GM23338 (cell line): ENCODE results near the gene MEGF11. TPM values are rescaled to one million over a fixed set of nuclear protein-coding genes. Genes with fewer than 3 reads are reported as not detected.

Source experiments
- ATAC-seq: fragments of 200-7000 bp; cut with Tn5 transposase; 3 replicates; pipeline ENCODE4 v1.9.1; 2020
- DNase-seq: peaks from one replicate; pipeline ENCODE4 v3.0.0-alpha.2; 2015; ENCODE audit warnings: low spot score
- H2AFZ ChIP-seq: fragments of 200-600 bp; sonication (generic); 2 replicates; pipeline ENCODE4 v1.8.0; 2016; ENCODE audit warnings: antibody characterized with exemption, mild to moderate bottlenecking, moderate library complexity
- H3F3A ChIP-seq: fragments of 200-600 bp; sonication (generic); replicated peaks from 2 replicates; pipeline ENCODE4 v1.8.0; 2017; ENCODE audit warnings: antibody characterized with exemption, mixed run types, low read depth
- H3K27ac ChIP-seq: fragments of 200-600 bp; sonication (generic); 2 replicates; pipeline ENCODE4 v1.6.1; 2016; ENCODE audit warnings: low read depth
- H3K27me3 ChIP-seq: fragments of 200-600 bp; sonication (generic); 2 replicates; pipeline ENCODE4 v1.8.0; 2016; ENCODE audit warnings: mild to moderate bottlenecking, mixed run types, moderate library complexity; ENCODE audit not compliant: insufficient read depth
- H3K36me3 ChIP-seq: fragments of 200-600 bp; sonication (generic); 2 replicates; pipeline ENCODE4 v1.8.0; 2016; ENCODE audit warnings: mild to moderate bottlenecking; ENCODE audit not compliant: insufficient read depth
- H3K4me1 ChIP-seq: fragments of 200-600 bp; sonication (generic); 2 replicates; pipeline ENCODE4 v1.8.0; 2016; ENCODE audit warnings: mild to moderate bottlenecking, moderate library complexity; ENCODE audit not compliant: insufficient read depth
- H3K4me2 ChIP-seq: fragments of 200-600 bp; sonication (generic); 2 replicates; pipeline ENCODE4 v1.7.1; 2017; ENCODE audit warnings: mixed run types
- H3K4me3 ChIP-seq: fragments of 200-600 bp; sonication (generic); 2 replicates; pipeline ENCODE4 v1.6.1; 2016; ENCODE audit warnings: mixed run types
- H3K79me2 ChIP-seq: fragments of 200-600 bp; sonication (generic); replicated peaks from 2 replicates; pipeline ENCODE4 v1.8.0; 2017; ENCODE audit warnings: mild to moderate bottlenecking; ENCODE audit not compliant: insufficient read depth
- H3K9me2 ChIP-seq: fragments of 200-600 bp; sonication (generic); 2 replicates; pipeline ENCODE4 v1.8.0; 2017; ENCODE audit not compliant: insufficient read depth
- H4K20me1 ChIP-seq: fragments of 200-600 bp; sonication (generic); replicated peaks from 2 replicates; pipeline ENCODE4 v1.8.0; 2017; ENCODE audit warnings: mild to moderate bottlenecking; ENCODE audit not compliant: insufficient read depth
- H3K27ac Mint-ChIP-seq: 2 replicates; pipeline ENCODE4 v1.8.0; 2020; ENCODE audit warnings: inconsistent platforms, mild to moderate bottlenecking, moderate library complexity, mixed read lengths
- H3K27me3 Mint-ChIP-seq: 3 replicates; pipeline ENCODE4 v1.8.0; 2022; ENCODE audit warnings: low read depth, mild to moderate bottlenecking, moderate library complexity, mixed read lengths, inconsistent platforms; ENCODE audit not compliant: insufficient read depth, poor library complexity
- H3K36me3 Mint-ChIP-seq: 3 replicates; pipeline ENCODE4 v1.8.0; 2021; ENCODE audit warnings: low read depth, mild to moderate bottlenecking, inconsistent platforms, moderate library complexity, mixed read lengths
- H3K4me1 Mint-ChIP-seq: 3 replicates; pipeline ENCODE4 v1.8.0; 2020; ENCODE audit warnings: mild to moderate bottlenecking, inconsistent platforms, mixed read lengths
- H3K4me3 Mint-ChIP-seq: 3 replicates; pipeline ENCODE4 v1.8.0; 2021; ENCODE audit warnings: moderate library complexity, mild to moderate bottlenecking, inconsistent platforms, mixed read lengths
- H3K9me3 Mint-ChIP-seq: 3 replicates; pipeline ENCODE4 v1.8.0; 2020; ENCODE audit warnings: moderate library complexity, mild to moderate bottlenecking, inconsistent platforms, mixed read lengths
- CREB1 ChIP-seq: fragments of 250-450 bp; sonication (Bioruptor Pico); IDR thresholded peaks from 2 replicates; pipeline ENCODE4 v1.5.0; 2020; ENCODE audit warnings: low read depth, mild to moderate bottlenecking, moderate library complexity
- CTCF ChIP-seq, 2 experiments: fragments of 200-600 bp in 1 of 2; sonication (generic) in 1 of 2; conservative IDR thresholded peaks; 2 replicates each; pipeline versions ENCODE4 v1.5.1 to v1.6.1; 2016 to 2017; ENCODE audit warnings: antibody characterized with exemption in 2 of 2, low read depth in 2 of 2, mild to moderate bottlenecking in 2 of 2, moderate library complexity in 1 of 2
- ETS1 ChIP-seq: IDR thresholded peaks from 2 replicates; pipeline ENCODE4 v1.6.1; 2016; ENCODE audit warnings: antibody characterized with exemption
- EZH2 ChIP-seq: fragments of 200-600 bp; sonication (generic); IDR thresholded peaks from one replicate; pipeline ENCODE4 v1.8.0; 2017; ENCODE audit warnings: antibody characterized with exemption, mild to moderate bottlenecking, low read depth; ENCODE audit not compliant: unreplicated experiment
- EZH2phosphoT487 ChIP-seq: fragments of 200-600 bp; sonication (generic); IDR thresholded peaks from one replicate; pipeline ENCODE4 v1.8.1; 2018; ENCODE audit warnings: antibody characterized with exemption; ENCODE audit not compliant: unreplicated experiment
- JUNB ChIP-seq: IDR thresholded peaks from one replicate; pipeline ENCODE4 v1.6.1; 2016; ENCODE audit warnings: antibody characterized with exemption; ENCODE audit not compliant: unreplicated experiment
- NANOG ChIP-seq: IDR thresholded peaks from 2 replicates; pipeline ENCODE4 v1.6.1; 2016; ENCODE audit warnings: antibody characterized with exemption, borderline replicate concordance
- POLR2AphosphoS5 ChIP-seq: IDR thresholded peaks from 2 replicates; pipeline ENCODE4 v1.6.1; 2016; ENCODE audit warnings: antibody characterized with exemption, low read depth
- REST ChIP-seq: IDR thresholded peaks from one replicate; pipeline ENCODE4 v1.6.1; 2018; ENCODE audit warnings: antibody characterized with exemption; ENCODE audit not compliant: unreplicated experiment
- STAT1 ChIP-seq: IDR thresholded peaks from one replicate; pipeline ENCODE4 v1.6.1; 2016; ENCODE audit warnings: antibody characterized with exemption; ENCODE audit not compliant: unreplicated experiment
- ZNF114 ChIP-seq: fragments of 250-450 bp; sonication (Bioruptor Pico); IDR thresholded peaks from 2 replicates; pipeline ENCODE4 v1.5.0; 2020; ENCODE audit warnings: mild to moderate bottlenecking, moderate library complexity
- ZNF331 ChIP-seq: fragments of 250-450 bp; sonication (Bioruptor Pico); IDR thresholded peaks from 2 replicates; pipeline ENCODE4 v1.5.0; 2020; ENCODE audit warnings: low read depth, mild to moderate bottlenecking, moderate library complexity
- ZNF462 ChIP-seq: fragments of 250-450 bp; sonication (Bioruptor Pico); IDR thresholded peaks from 2 replicates; pipeline ENCODE4 v1.5.0; 2020; ENCODE audit warnings: mild to moderate bottlenecking, moderate library complexity
- polyA plus RNA-seq: library from polyadenylated mRNA; unstranded; fragments of >200 nt; fragmentation: Nextera tagmentation; extraction: Ambion mirVana; gene quantifications from 2 replicates; pipeline ENCODE4 v1.2.1, GENCODE V29; 2016
- total RNA-seq: library from RNA; depleted of rRNA; stranded (reverse); fragments of >200 nt; shearing (Covaris generic); gene quantifications from 2 replicates; pipeline ENCODE4 v1.2.3, GENCODE V29; 2014

The MEGF11 gene
- total and polyA plus RNA-seq, 2 experiments from 2014 or later = 1.3 to 1.9 TPM

- H3K79me2 ChIP-seq = no peaks in the 10 kb centered on the region
- TF ChIP-seq EZH2phosphoT487 (no peak), CREB1 (CRISPR knock-in tag) (no peak), CTCF (conservative IDR thresholded peaks at IDR 0.05; ENCODE audit: low read depth in 2 of 2) (no peak), STAT1 (no peak), NANOG (no peak), ZNF331 (CRISPR knock-in tag) (no peak), ZNF462 (CRISPR knock-in tag) (no peak), ZNF114 (CRISPR knock-in tag) (no peak), ETS1 (no peak), REST (no peak), JUNB (no peak), POLR2AphosphoS5 (no peak), EZH2 (no peak)
- DNase-seq = no peak
- no peaks in the 10 kb centered on the region for H3K36me3 ChIP-seq
- ATAC-seq = no peak
- Mint-ChIP-seq H3K4me3 (no peak overlapping the region), H3K9me3 (no peaks in the 10 kb centered on the region), H3K4me1 (peaks cover 27% of the 10 kb centered on the region), H3K36me3 (no peaks in the 10 kb centered on the region; the same call in 2 of the 3 replicates), H3K27ac (no peak overlapping the region), H3K27me3 (peaks cover 3% of the 10 kb centered on the region)
- H3K27ac ChIP-seq = no peak overlapping the region
- no peak overlapping the region for H3K4me3 ChIP-seq
- no peaks in the 10 kb centered on the region for H3K4me1 ChIP-seq
- H4K20me1 ChIP-seq = no peaks in the 10 kb centered on the region
- no peaks in the 10 kb centered on the region for H3K27me3 ChIP-seq
- no peak overlapping the region for H2AFZ ChIP-seq
- no peaks in the 10 kb centered on the region for H3F3A ChIP-seq
- H3K4me2 ChIP-seq = no peak overlapping the region
- H3K9me2 ChIP-seq = no peaks in the 10 kb centered on the region
Measured at GRCh38 chr15:65960586-65960985, 293.0 kb downstream of the MEGF11 start.
